COLO668 (cell line): ENCODE results near the gene TRPM6.
"Not testable (repeated sequence)": the region's sequence is repeated elsewhere in the genome, so short reads cannot be mapped to it uniquely, and the experiment has no call there.

ENCODE experiments used
- DNase-seq: peaks from one replicate; lab custom pipeline; 2025; ENCODE audit not compliant: unreplicated experiment; lab: John Stamatoyannopoulos, UW

TRPM6 gene

GRCh38 chr9:74860247-74860646, 27.5 kb downstream of the TRPM6 start:
- not testable (repeated sequence) for DNase-seq

- no peak for DNase-seq
Measured at GRCh38 chr9:74859786-74860185, 27.9 kb downstream of the TRPM6 start.

- DNase-seq: no peak
Measured at GRCh38 chr9:74858751-74859414, 28.8 kb downstream of the TRPM6 start.

DNA sequence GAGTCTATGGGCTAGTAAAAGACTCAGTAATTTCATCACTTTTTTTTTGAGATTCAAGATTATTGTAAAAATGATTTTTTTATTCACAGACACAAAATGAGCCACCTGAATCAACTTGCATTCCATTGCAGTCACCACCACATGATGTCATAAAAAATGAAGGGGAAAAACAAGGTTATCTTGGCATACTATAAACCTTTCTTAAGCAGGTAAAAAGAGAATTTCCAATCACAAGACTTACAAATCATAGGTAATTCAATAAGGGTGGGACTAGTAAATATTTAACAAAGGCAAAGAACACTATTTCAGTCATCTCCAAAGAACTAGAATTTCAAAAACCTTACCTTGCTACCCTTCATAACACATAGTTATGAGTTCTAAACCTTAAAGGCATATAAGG, 30.7 kb downstream of the TRPM6 start:
- DNase-seq: no peak

DNA sequence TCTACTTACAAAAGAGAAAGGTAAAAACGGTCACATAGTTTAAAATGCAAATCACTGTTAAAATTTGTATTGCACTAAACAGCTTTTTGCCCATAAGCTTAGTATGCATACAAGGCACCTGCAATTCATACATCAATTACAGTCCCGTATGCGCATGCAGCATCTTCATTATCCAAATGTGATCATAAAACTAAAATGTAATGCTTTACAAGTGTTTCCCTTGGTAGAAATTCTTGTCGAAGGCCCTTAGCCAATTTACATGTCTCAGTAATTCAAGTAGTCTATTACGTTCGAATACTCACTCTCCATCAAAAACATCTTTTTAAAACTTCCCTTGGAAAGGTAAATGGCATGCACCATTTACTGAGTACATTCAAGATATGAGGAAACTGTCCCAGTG, 32.6 kb downstream of the TRPM6 start:
- no peak for DNase-seq

GRCh38 chr9:74853024-74853423, 34.7 kb downstream of the TRPM6 start:
- DNase-seq: not testable (repeated sequence)

- no peak for DNase-seq
Measured at GRCh38 chr9:74848153-74848525, 39.6 kb downstream of the TRPM6 start.

DNA sequence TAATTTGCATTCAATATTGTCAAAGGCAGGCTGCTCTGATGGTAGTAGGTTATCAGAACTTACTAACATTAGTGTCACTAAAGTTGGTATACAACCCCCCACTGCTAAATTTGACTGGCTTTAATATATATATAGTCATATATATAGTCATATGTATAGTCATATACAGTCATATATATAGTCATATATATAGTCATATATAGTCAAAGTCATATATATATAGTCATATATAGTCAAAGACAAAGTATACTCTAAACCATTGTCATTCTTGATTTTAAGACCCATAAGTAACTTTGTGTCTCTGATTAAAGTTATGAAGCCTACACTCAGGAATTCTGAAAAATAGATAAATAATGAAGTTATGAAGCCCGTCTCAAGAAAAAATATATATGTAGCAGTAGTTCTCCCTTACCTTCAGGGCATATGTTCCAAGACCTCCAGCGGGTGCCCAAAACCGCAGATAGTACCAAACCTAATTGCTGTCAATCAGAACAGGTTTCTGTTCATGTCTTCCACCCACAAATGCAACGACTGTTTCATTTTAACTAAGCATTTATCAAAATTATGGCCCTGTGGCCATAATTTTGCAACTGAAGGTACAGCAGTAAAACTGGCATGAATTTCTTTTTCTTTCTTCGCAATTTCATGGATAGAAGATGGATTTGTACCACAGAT, 40.1 kb downstream of the TRPM6 start:
- no peak for DNase-seq

- no peak for DNase-seq
Measured at GRCh38 chr9:74846766-74847165, 41.0 kb downstream of the TRPM6 start.

GRCh38 chr9:74838351-74838750, 49.4 kb downstream of the TRPM6 start:
- DNase-seq: no peak

- no peak for DNase-seq
Measured at GRCh38 chr9:74824654-74825053, 63.1 kb downstream of the TRPM6 start.

GRCh38 chr9:74821636-74822035, 66.1 kb downstream of the TRPM6 start:
- DNase-seq: no peak

GRCh38 chr9:74817816-74818215, 69.9 kb downstream of the TRPM6 start:
- DNase-seq: no peak

DNA sequence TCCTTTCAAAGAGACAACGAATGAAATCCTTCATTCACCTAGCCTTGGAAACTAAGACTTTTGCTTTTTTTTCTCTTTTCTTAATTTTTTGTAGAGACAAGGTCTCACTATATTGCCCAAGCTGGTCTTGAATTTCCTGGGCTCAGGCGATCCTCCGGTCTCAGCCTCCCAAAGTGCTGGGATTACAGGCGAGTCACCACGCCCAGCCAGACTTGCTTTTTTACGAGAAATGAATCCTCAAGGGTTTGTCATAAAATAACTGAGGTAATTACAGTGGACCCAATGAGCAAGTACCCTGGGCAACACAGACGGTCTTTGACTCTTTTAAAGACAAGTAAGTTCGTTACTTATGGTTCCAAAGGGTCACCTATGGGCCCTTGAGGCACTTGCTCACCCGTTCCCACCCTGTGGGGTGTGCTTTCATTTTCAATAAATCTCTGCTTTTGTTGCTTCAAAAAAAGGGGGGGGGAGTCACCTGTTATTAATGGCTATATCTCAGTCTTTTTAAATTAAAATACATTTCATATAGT, 70.4 kb downstream of the TRPM6 start:
- no peak for DNase-seq

DNA sequence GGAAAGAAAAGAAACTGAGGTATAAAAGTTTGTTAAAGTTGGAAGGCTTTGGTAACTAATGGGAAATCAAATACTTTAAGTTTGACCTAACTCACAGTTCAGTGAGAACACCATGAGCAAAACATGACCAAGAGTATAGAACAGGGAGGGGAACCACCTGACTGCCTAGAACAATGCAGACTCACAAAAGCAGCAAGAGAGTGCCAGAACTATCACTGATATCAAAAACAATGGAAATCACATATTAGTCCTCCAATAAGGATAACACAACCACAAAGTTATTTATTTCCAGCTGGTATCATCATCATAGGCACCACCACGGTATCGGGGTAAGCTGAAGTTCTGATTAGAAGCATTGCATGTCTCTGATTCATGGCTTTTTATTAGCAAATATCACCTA, 77.5 kb downstream of the TRPM6 start:
- no peak for DNase-seq

- DNase-seq: no peak
Measured at GRCh38 chr9:74804018-74804385, 83.7 kb downstream of the TRPM6 start.

DNA sequence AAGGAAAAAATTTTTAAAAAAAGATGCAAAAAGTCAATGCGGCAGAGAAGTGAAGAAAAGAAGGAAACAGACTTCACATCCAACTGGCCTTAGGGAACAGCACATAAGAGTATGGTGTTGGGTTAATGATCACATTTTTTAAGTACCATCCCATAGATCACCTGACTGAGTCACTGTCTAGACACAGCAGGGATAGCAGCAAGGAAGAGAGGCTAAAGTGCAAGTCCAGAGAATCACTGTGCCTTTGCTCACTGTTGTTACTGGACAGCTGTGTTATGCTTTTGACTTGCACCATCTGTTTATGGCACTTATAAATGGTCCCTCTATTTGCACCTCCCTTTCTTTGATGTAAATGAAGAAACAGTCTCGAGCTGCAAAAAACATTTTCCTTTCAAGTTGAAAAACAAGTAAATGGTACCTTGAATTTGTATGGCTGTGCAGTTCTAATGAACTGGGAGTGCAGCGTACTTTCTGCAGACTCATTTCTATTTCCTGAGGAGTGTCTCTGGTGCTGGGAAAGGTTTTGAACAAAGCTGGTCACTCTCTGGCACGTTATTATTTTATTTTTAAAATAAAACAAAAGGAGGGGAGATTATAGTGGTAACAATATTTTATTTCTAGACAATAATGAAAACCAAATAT, 84.2 kb downstream of the TRPM6 start:
- DNase-seq: no peak

DNA sequence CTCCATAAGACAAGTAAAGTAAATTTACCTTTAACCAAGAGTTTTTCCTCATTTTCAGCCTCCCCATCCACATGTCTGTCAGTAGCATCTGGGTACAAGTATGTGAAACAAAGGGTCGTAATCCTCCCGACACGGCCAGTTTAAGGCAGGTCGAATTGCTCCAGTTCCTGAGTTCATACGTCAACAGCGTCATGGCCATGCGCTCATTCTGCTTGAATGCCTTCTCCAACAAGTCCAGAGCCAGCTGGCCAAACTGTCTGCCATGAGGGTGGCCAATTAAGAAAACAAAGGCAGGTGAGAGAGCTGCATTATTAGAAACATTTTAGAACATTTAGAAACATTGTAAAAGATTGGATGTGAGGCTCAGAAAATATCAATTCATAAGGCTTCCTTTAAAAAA, 87.5 kb downstream of the TRPM6 start:
- no peak for DNase-seq

GRCh38 chr9:74795803-74796202, 91.9 kb downstream of the TRPM6 start:
- DNase-seq: no peak

GRCh38 chr9:74795081-74795480, 92.6 kb downstream of the TRPM6 start:
- no peak for DNase-seq

GRCh38 chr9:74784506-74784905, 103.2 kb downstream of the TRPM6 start:
- DNase-seq: no peak

DNA sequence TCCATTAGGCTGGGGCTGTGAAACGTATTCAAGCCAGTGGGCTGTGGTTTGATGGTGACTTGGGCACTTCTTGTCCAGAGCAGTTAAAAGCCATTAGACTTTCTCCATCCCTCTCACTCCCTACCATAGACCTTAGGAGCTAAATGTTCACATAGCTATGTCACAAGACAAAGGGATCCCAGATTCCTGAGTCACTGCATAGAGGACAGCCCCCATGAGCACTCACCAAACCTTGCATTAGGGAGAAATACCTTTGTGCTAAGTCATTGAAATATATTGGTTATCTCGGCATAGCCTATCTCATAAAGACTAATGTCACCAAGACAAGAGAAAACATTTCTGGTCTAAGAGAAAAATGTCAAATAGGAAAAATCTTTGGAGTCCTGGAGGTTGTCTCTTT, 104.3 kb downstream of the TRPM6 start:
- DNase-seq: no peak
